ENCODE data around the gene KRTAP9-9. TPM values are rescaled to one million over a fixed set of nuclear protein-coding genes. Genes with fewer than 3 reads are reported as not detected.
"Not testable (repeated sequence)": the region's sequence is repeated elsewhere in the genome, so short reads cannot be mapped to it uniquely, and the experiment has no call there.

The KRTAP9-9 gene
- total RNA-seq (not detected), polyA plus RNA-seq (ENCODE audit: insufficient read depth in 1 of 8, insufficient read length in 8 of 8, low replicate concordance in 1 of 8) (not detected)
- long read RNA-seq, donor 1: 0 reads
- long read RNA-seq, donor 2: 0 reads
- long read RNA-seq, donor 3: 0 reads
- long read RNA-seq, donor 4: 0 reads
- long read RNA-seq, donor 5: 0 reads
- long read RNA-seq, donor 6: 0 reads
- long read RNA-seq, donor 7: 0 reads
- long read RNA-seq, donor 8: 0 reads
- long read RNA-seq, donor 9: 0 reads
- long read RNA-seq, donor 10: 0 reads
- long read RNA-seq, donor 11: 0 reads

GRCh38 chr17:41255381-41256290 lies at the start of gene KRTAP9-9:
TSS of gene KRTAP9-9 (plus strand) at chr17:41255384.
- not testable (repeated sequence) for H3K36me3 ChIP-seq (ENCODE audit: control insufficient read depth, insufficient read depth, low read length); DNase-seq; H3K4me1 ChIP-seq (ENCODE audit: control insufficient read depth, insufficient read depth, low read length); H3K27me3 ChIP-seq (ENCODE audit: control insufficient read depth, insufficient read depth, low read length); H3K4me3 ChIP-seq (ENCODE audit: low read length); H3K27ac ChIP-seq (ENCODE audit: low read length); H3K9me3 ChIP-seq (replicated peaks; ENCODE audit: control insufficient read depth, low read depth, low read length)
- WGBS (ENCODE audit: insufficient coverage): 68% methylated on average over 5 of the region's 5 CpGs

- peak; percentile 23 for DNase-seq
- peaks cover 2% of the 10 kb centered on the region for H3K27me3 ChIP-seq (ENCODE audit: control insufficient read depth, insufficient read depth, low read length)
- H3K36me3 ChIP-seq (ENCODE audit: control insufficient read depth, insufficient read depth, low read length): no peaks in the 10 kb centered on the region
- 20% methylated on average over 1 of the region's 1 CpG for WGBS (ENCODE audit: insufficient coverage)
- no peaks in the 10 kb centered on the region for H3K9me3 ChIP-seq (replicated peaks; ENCODE audit: control insufficient read depth, low read depth, low read length)
- H3K27ac ChIP-seq (ENCODE audit: low read length): no peak overlapping the region
- H3K4me1 ChIP-seq (ENCODE audit: control insufficient read depth, insufficient read depth, low read length): no peaks in the 10 kb centered on the region
- no peak overlapping the region for H3K4me3 ChIP-seq (ENCODE audit: low read length)
Observed at GRCh38 chr17:41211845-41212466, 43.2 kb upstream of the KRTAP9-9 start.

- Histone ChIP-seq H3K4me1 (ENCODE audit: control insufficient read depth, insufficient read depth, low read length) (no peaks in the 10 kb centered on the region), H3K4me3 (ENCODE audit: low read length) (no peak overlapping the region), H3K36me3 (ENCODE audit: control insufficient read depth, insufficient read depth, low read length) (no peaks in the 10 kb centered on the region), H3K27me3 (ENCODE audit: control insufficient read depth, insufficient read depth, low read length) (peaks cover 2% of the 10 kb centered on the region), H3K27ac (ENCODE audit: low read length) (no peak overlapping the region), H3K9me3 (replicated peaks; ENCODE audit: control insufficient read depth, low read depth, low read length) (no peaks in the 10 kb centered on the region)
- peak; percentile 7 for DNase-seq
- 64% methylated on average over 6 of the region's 7 CpGs for WGBS (ENCODE audit: insufficient coverage)
Observed at GRCh38 chr17:41212524-41213169, 42.5 kb upstream of the KRTAP9-9 start.

GRCh38 chr17:41215681-41216080 lies 39.5 kb upstream of the KRTAP9-9 start:
- H3K4me1 ChIP-seq (ENCODE audit: control insufficient read depth, insufficient read depth, low read length): no peaks in the 10 kb centered on the region
- H3K27ac ChIP-seq (ENCODE audit: low read length): no peak overlapping the region
- H3K4me3 ChIP-seq (ENCODE audit: low read length): no peak overlapping the region
- no peaks in the 10 kb centered on the region for H3K36me3 ChIP-seq (ENCODE audit: control insufficient read depth, insufficient read depth, low read length)
- peaks cover 2% of the 10 kb centered on the region for H3K27me3 ChIP-seq (ENCODE audit: control insufficient read depth, insufficient read depth, low read length)
- no CpG with 5 or more reads among the region's 1 CpG for WGBS (ENCODE audit: insufficient coverage)
- no peak for DNase-seq
- H3K9me3 ChIP-seq (replicated peaks; ENCODE audit: control insufficient read depth, low read depth, low read length): no peaks in the 10 kb centered on the region

GRCh38 chr17:41223821-41224220 lies 31.4 kb upstream of the KRTAP9-9 start:
- no peaks in the 10 kb centered on the region for H3K9me3 ChIP-seq (replicated peaks; ENCODE audit: control insufficient read depth, low read depth, low read length)
- no peak overlapping the region for H3K4me3 ChIP-seq (ENCODE audit: low read length)
- no peaks in the 10 kb centered on the region for H3K36me3 ChIP-seq (ENCODE audit: control insufficient read depth, insufficient read depth, low read length)
- WGBS (ENCODE audit: insufficient coverage): no CpG with 5 or more reads among the region's 2 CpGs
- H3K27me3 ChIP-seq (ENCODE audit: control insufficient read depth, insufficient read depth, low read length): no peaks in the 10 kb centered on the region
- no peak for DNase-seq
- H3K4me1 ChIP-seq (ENCODE audit: control insufficient read depth, insufficient read depth, low read length): no peaks in the 10 kb centered on the region
- H3K27ac ChIP-seq (ENCODE audit: low read length): no peak overlapping the region

GRCh38 chr17:41226051-41226450 lies 29.1 kb upstream of the KRTAP9-9 start:
- H3K4me1 ChIP-seq (ENCODE audit: control insufficient read depth, insufficient read depth, low read length): no peaks in the 10 kb centered on the region
- no CpG with 5 or more reads among the region's 6 CpGs for WGBS (ENCODE audit: insufficient coverage)

GRCh38 chr17:41226598-41227095 lies 28.5 kb upstream of the KRTAP9-9 start, which contains the start of gene KRTAP9-2:
TSS of gene KRTAP9-2 (plus strand) at chr17:41226648. CDS start at chr17:41226655, 7 bp downstream.
- H3K27me3 ChIP-seq (ENCODE audit: control insufficient read depth, insufficient read depth, low read length); H3K4me1 ChIP-seq (ENCODE audit: control insufficient read depth, insufficient read depth, low read length); H3K27ac ChIP-seq (ENCODE audit: low read length); H3K4me3 ChIP-seq (ENCODE audit: low read length); H3K9me3 ChIP-seq (replicated peaks; ENCODE audit: control insufficient read depth, low read depth, low read length); H3K36me3 ChIP-seq (ENCODE audit: control insufficient read depth, insufficient read depth, low read length); DNase-seq: not testable (repeated sequence)
- 60% methylated on average over 1 of the region's 4 CpGs for WGBS (ENCODE audit: insufficient coverage)

More at GRCh38 chr17:41226051-41226450, 29.1 kb upstream of the KRTAP9-9 start:
- Histone ChIP-seq H3K27ac (ENCODE audit: low read length) (no peak overlapping the region), H3K36me3 (ENCODE audit: control insufficient read depth, insufficient read depth, low read length) (no peaks in the 10 kb centered on the region), H3K9me3 (replicated peaks; ENCODE audit: control insufficient read depth, low read depth, low read length) (no peaks in the 10 kb centered on the region), H3K27me3 (ENCODE audit: control insufficient read depth, insufficient read depth, low read length) (no peaks in the 10 kb centered on the region), H3K4me3 (ENCODE audit: low read length) (no peak overlapping the region)
- DNase-seq: no peak

- DNase-seq: no peak
- Histone ChIP-seq H3K4me1 (ENCODE audit: control insufficient read depth, insufficient read depth, low read length) (no peaks in the 10 kb centered on the region), H3K27me3 (ENCODE audit: control insufficient read depth, insufficient read depth, low read length) (peaks cover 2% of the 10 kb centered on the region), H3K27ac (ENCODE audit: low read length) (no peak overlapping the region), H3K4me3 (ENCODE audit: low read length) (no peak overlapping the region), H3K9me3 (replicated peaks; ENCODE audit: control insufficient read depth, low read depth, low read length) (no peaks in the 10 kb centered on the region), H3K36me3 (ENCODE audit: control insufficient read depth, insufficient read depth, low read length) (no peaks in the 10 kb centered on the region)
Observed at GRCh38 chr17:41230094-41230493, 25.1 kb upstream of the KRTAP9-9 start.

GRCh38 chr17:41231731-41232130 lies 23.5 kb upstream of the KRTAP9-9 start:
- Histone ChIP-seq H3K4me3 (ENCODE audit: low read length) (no peak overlapping the region), H3K36me3 (ENCODE audit: control insufficient read depth, insufficient read depth, low read length) (no peaks in the 10 kb centered on the region), H3K27ac (ENCODE audit: low read length) (no peak overlapping the region), H3K4me1 (ENCODE audit: control insufficient read depth, insufficient read depth, low read length) (no peaks in the 10 kb centered on the region), H3K27me3 (ENCODE audit: control insufficient read depth, insufficient read depth, low read length) (peaks cover 2% of the 10 kb centered on the region), H3K9me3 (replicated peaks; ENCODE audit: control insufficient read depth, low read depth, low read length) (no peaks in the 10 kb centered on the region)
- DNase-seq: no peak
- 72% methylated on average over 5 of the region's 6 CpGs for WGBS (ENCODE audit: insufficient coverage)
